K562 (cell line): ENCODE measurements around the gene RRP9. TPM values are rescaled to one million over a fixed set of nuclear protein-coding genes. Genes with fewer than 3 reads are reported as not detected.

Experiments
- ATAC-seq: fragments of 200-7000 bp; cut with Tn5 transposase; 3 replicates; pipeline ENCODE4 v1.9.1; 2020; ENCODE audit warnings: moderate library complexity
- BruUV-seq: library from RNA; stranded (reverse); fragments of 400-500 nt; replicated peaks from 2 replicates; lab custom pipeline; 2021; lab: Mats Ljungman, UMichigan
- CTCF ChIA-PET: fragments of 300-600 bp; formaldehyde crosslinking; extraction: SDS; loops from one replicate; lab custom pipeline; 2021; ENCODE audit warnings: low intra/inter-chr PET ratio; lab: Yijun Ruan, JAX
- POLR2A ChIA-PET: fragments of 300-600, 350-650 bp; sonication (Branson Sonifier 250); formaldehyde crosslinking; extraction: SDS; loops from one replicate; lab custom pipeline; 2021; ENCODE audit warnings: antibody characterized with exemption, inconsistent platforms; lab: Yijun Ruan, JAX
- DNase-seq, 4 experiments: peaks; one replicate each; pipeline versions ENCODE4 v3.0.0 to v3.0.0-alpha.2; 2011 to 2018; ENCODE audit warnings: low spot score in 3 of 4, mixed read lengths in 3 of 4; ENCODE audit errors: extremely low read depth in 1 of 4
- FAIRE-seq: peaks from 2 replicates; lab custom pipeline; 2011; peaks lifted over from hg19 to GRCh38; lab: Jason Lieb, UNC
- H2AFZ ChIP-seq: 2 replicates; pipeline ENCODE4 v1.6.0; 2011; ENCODE audit warnings: low read depth, low read length, control low read depth, inconsistent platforms
- H3K27ac ChIP-seq: fragments of 200-600 bp; 3 replicates; pipeline ENCODE4 v1.8.0; 2011; ENCODE audit warnings: low read depth, mild to moderate bottlenecking, control low read depth, inconsistent platforms, low read length, moderate library complexity, mixed read lengths; ENCODE audit errors: extremely low read depth
- H3K27me3 ChIP-seq, 2 experiments: fragments of 300-600 bp in 1 of 2; 2 replicates in 1 of 2; 3 replicates in 1 of 2; pipeline versions ENCODE4 v1.6.0 to v1.8.0; 2011; ENCODE audit warnings: inconsistent platforms in 2 of 2, low read length in 2 of 2, mild to moderate bottlenecking in 1 of 2, mixed read lengths in 1 of 2, moderate library complexity in 1 of 2; ENCODE audit not compliant: control insufficient read depth in 2 of 2, insufficient read depth in 2 of 2
- H3K36me3 ChIP-seq: fragments of 300-600 bp; 3 replicates; pipeline ENCODE4 v1.8.0; 2011; ENCODE audit warnings: mild to moderate bottlenecking, low read length, inconsistent platforms; ENCODE audit not compliant: control insufficient read depth, insufficient read depth
- H3K4me1 ChIP-seq, 2 experiments: fragments of 200-600 bp in 1 of 2; replicated peaks in 1 of 2; 2 replicates in 1 of 2; 3 replicates in 1 of 2; pipeline versions ENCODE4 v1.5.1 to v1.8.0; 2011; ENCODE audit warnings: inconsistent platforms in 2 of 2, low read length in 2 of 2, mild to moderate bottlenecking in 1 of 2, mixed read lengths in 1 of 2, moderate library complexity in 1 of 2; ENCODE audit not compliant: control insufficient read depth in 2 of 2, insufficient read depth in 2 of 2
- H3K4me2 ChIP-seq: 2 replicates; pipeline ENCODE4 v1.6.1; 2011; ENCODE audit warnings: low read length, control low read depth, inconsistent platforms, mixed read lengths; ENCODE audit not compliant: insufficient read depth
- H3K4me3 ChIP-seq: fragments of 200-600 bp; sonication (generic), shearing (Covaris generic); 2 replicates; pipeline ENCODE4 v1.5.1; 2016; ENCODE audit warnings: control low read depth, inconsistent platforms
- H3K79me2 ChIP-seq: fragments of 200-600 bp; 3 replicates; pipeline ENCODE4 v1.8.0; 2011; ENCODE audit warnings: low read length, inconsistent platforms; ENCODE audit not compliant: control insufficient read depth, insufficient read depth
- H3K9ac ChIP-seq, 2 experiments: 2 replicates each; pipeline versions ENCODE4 v1.6.0 to v1.6.1; 2011; ENCODE audit warnings: low read depth in 2 of 2, low read length in 2 of 2, control low read depth in 1 of 2, inconsistent platforms in 1 of 2, mild to moderate bottlenecking in 1 of 2, mixed read lengths in 1 of 2; ENCODE audit not compliant: insufficient read depth in 1 of 2
- H3K9me1 ChIP-seq: one replicate; pipeline ENCODE4 v1.6.0; 2011; ENCODE audit warnings: inconsistent platforms, mild to moderate bottlenecking, low read length, moderate library complexity; ENCODE audit not compliant: control insufficient read depth, insufficient read depth
- H3K9me3 ChIP-seq: replicated peaks from 2 replicates; pipeline ENCODE4 v1.5.1; 2011; ENCODE audit warnings: low read depth, low read length, inconsistent platforms; ENCODE audit not compliant: control insufficient read depth, insufficient read depth
- H4K20me1 ChIP-seq: replicated peaks from 2 replicates; pipeline ENCODE4 v1.6.1; 2011; ENCODE audit warnings: low read length, inconsistent platforms, mixed read lengths; ENCODE audit not compliant: control insufficient read depth, insufficient read depth
- EP300 ChIP-seq: IDR thresholded peaks from 2 replicates; pipeline ENCODE4 v1.6.1; 2012; ENCODE audit warnings: low read length, improper control_type of control experiment
- MCM5 ChIP-seq: fragments of 450-650 bp; IDR thresholded peaks from 2 replicates; pipeline ENCODE4 v1.6.1; 2016; ENCODE audit warnings: low read depth
- TBL1XR1 ChIP-seq, 2 experiments: IDR thresholded peaks; 2 replicates each; pipeline ENCODE4 v1.6.1; 2012; ENCODE audit warnings: improper control_type of control experiment in 2 of 2, low read length in 2 of 2, mild to moderate bottlenecking in 1 of 2
- TCF7L2 ChIP-seq: fragments of 150-350 bp; IDR thresholded peaks from 2 replicates; pipeline ENCODE4 v1.6.1; 2016; ENCODE audit warnings: low read depth, mild to moderate bottlenecking, low read length, moderate library complexity
- WGBS: fragments of 100-300 bp; shearing (Covaris generic); methylation state at CpG from one replicate; pipeline ENCODE4 v1.1.6; 2016; ENCODE audit warnings: low coverage, mixed read lengths; ENCODE audit not compliant: insufficient coverage; ENCODE audit errors: missing lambda C conversion rate; 5-methylcytosine and 5-hydroxymethylcytosine counted together
- in situ Hi-C: fragments of 300-500 bp; cut with MboI; formaldehyde crosslinking; loops from 4 replicates; pipeline ENCODE4 v1.15.0; 2018; ENCODE audit warnings: inconsistent platforms, mixed read lengths
- intact Hi-C: fragments of 100-400 bp; cut with micrococcal nuclease; formaldehyde crosslinking; loops from 2 replicates; pipeline ENCODE4 v1.14.2; 2022
- polyA plus RNA-seq, 8 experiments: library from polyadenylated mRNA; depleted of rRNA in 4 of 8; stranded (reverse) in 5 of 8; unstranded in 3 of 8; fragments of >200 nt; fragmentation: Nextera tagmentation in 2 of 8; fragmentation: Illumina TruSeq in 1 of 8; extraction: Ambion mirVana in 2 of 8; extraction: Trizol in 1 of 8; gene quantifications; 2 replicates each; pipeline versions ENCODE4 v1.2.1 to v1.2.3, GENCODE V29; 2011 to 2014; ENCODE audit warnings: inconsistent platforms in 1 of 8, missing spikeins in 1 of 8
- total RNA-seq, 7 experiments: library from RNA; depleted of rRNA in 6 of 7; stranded (reverse); fragments of >200 nt in 6 of 7; fragmentation: Illumina TruSeq in 2 of 7; extraction: Trizol in 2 of 7; gene quantifications; 2 replicates each; pipeline versions ENCODE4 v1.2.1 to v1.2.3, GENCODE V29; 2011 to 2021; ENCODE audit warnings: low replicate concordance in 1 of 7
- TF ChIP-seq, protein P1 (sequence below): IDR thresholded peaks from 3 replicates; pipeline ENCODE4 v1.6.1; 2011; ENCODE audit warnings: borderline replicate concordance, mild to moderate bottlenecking; ENCODE audit not compliant: insufficient read length, insufficient read depth
- TF ChIP-seq, protein P2 (sequence below): fragments of 450-650 bp; IDR thresholded peaks from 2 replicates; pipeline ENCODE4 v1.6.1; 2014; ENCODE audit warnings: low read depth, mild to moderate bottlenecking, moderate library complexity, borderline replicate concordance
- TF ChIP-seq, protein P3 (sequence below): sonication (generic); formaldehyde crosslinking; IDR thresholded peaks from 2 replicates; pipeline ENCODE4 v1.8.0; 2022; ENCODE audit warnings: missing genetic modification reagents, mild to moderate bottlenecking, borderline replicate concordance

Gene RRP9
- total and polyA plus RNA-seq, 9 of the 15 experiments (the other 6 are each of a cell fraction or from before 2014, with no cell fraction given) = 5.2 to 67.0 (median 45.9) TPM

DNA sequence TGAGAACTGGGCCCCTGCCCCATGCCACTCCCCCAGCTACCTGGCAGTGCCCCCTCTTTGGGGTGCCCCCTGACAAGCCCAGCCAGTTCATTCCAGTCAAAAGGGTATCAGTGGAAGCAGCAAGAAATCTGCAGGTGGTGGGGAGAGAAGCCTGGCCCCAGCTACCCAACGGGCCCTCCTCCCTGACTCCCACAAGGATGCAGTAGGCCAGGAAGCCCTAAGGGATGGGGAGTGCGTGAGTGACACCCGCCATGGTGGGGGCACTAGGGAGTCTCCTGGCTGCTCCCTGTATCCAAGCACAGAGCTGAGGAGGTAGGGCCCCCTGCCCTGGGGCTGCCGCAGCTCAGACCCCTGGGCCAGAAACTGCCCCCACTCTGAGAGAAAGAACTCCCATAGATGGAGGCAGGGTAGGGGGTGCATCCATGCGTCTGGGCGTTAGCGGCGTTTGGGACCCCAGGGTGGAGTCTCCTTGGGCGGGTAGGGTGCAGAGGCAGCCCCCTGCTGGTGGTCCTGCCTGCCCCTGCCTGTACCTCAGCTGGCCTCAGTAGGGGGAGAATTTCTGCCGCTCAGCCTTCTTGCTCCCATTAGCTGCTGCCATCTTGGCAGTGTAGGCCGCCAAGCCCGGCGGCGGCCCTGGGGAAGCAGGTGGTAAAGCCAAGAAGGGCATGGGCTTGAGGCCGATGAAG is 16.0 kb upstream of the RRP9 start:
- H3K4me1 ChIP-seq = peaks cover 0 to 14% of the 10 kb centered on the region in 2 experiments; a peak in 2 of 5 replicates
- 66% methylated on average over 10 of the region's 15 CpGs for WGBS
- no peaks in the 10 kb centered on the region for H3K79me2 ChIP-seq
- intact Hi-C loops (no loop called here), in situ Hi-C loops (no loop called here)
- H3K9me3 ChIP-seq = no peaks in the 10 kb centered on the region
- H3K27ac ChIP-seq = no peak overlapping the region
- POLR2A ChIA-PET = interaction anchor here (0.5 to 0.9 kb wide), 3 partner anchors 16 to 176 kb away, joined by 3 to 4 read pairs (median 3); partner anchors contain the start of gene RRP9
- CTCF ChIA-PET = no interaction called here
- no peak overlapping the region for H2AFZ ChIP-seq
- H3K9me1 ChIP-seq = no peaks in the 10 kb centered on the region
- H3K27me3 ChIP-seq = peaks cover 0 to 16% of the 10 kb centered on the region in 2 experiments; a peak in 2 of 5 replicates
- ATAC-seq (no peak), DNase-seq (no peak), FAIRE-seq (no peak)
- no peak overlapping the region for H3K4me2 ChIP-seq
- no peaks in the 10 kb centered on the region for H3K36me3 ChIP-seq
- 0 out of 4 replicates have a peak overlapping the region, but pooled peaks of 1 of the 2 experiments have one; percentile 9 for H3K9ac ChIP-seq
- H3K4me3 ChIP-seq = no peak overlapping the region
- 0 out of 2 replicates have a peak, but pooled peaks cover 6% of the 10 kb centered on the region for H4K20me1 ChIP-seq
- no TSS peak for BruUV-seq
- TF ChIP-seq, protein P1, sequence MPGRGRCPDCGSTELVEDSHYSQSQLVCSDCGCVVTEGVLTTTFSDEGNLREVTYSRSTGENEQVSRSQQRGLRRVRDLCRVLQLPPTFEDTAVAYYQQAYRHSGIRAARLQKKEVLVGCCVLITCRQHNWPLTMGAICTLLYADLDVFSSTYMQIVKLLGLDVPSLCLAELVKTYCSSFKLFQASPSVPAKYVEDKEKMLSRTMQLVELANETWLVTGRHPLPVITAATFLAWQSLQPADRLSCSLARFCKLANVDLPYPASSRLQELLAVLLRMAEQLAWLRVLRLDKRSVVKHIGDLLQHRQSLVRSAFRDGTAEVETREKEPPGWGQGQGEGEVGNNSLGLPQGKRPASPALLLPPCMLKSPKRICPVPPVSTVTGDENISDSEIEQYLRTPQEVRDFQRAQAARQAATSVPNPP = no peak
- TF ChIP-seq EP300 (no peak), TBL1XR1 (IDR thresholded peaks at IDR 0.05; ENCODE audit: low read length in 2 of 2) (no peak), MCM5 (no peak), TCF7L2 (no peak)
- TF ChIP-seq, protein P2, sequence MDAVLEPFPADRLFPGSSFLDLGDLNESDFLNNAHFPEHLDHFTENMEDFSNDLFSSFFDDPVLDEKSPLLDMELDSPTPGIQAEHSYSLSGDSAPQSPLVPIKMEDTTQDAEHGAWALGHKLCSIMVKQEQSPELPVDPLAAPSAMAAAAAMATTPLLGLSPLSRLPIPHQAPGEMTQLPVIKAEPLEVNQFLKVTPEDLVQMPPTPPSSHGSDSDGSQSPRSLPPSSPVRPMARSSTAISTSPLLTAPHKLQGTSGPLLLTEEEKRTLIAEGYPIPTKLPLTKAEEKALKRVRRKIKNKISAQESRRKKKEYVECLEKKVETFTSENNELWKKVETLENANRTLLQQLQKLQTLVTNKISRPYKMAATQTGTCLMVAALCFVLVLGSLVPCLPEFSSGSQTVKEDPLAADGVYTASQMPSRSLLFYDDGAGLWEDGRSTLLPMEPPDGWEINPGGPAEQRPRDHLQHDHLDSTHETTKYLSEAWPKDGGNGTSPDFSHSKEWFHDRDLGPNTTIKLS = no peak
- TF ChIP-seq, protein P3, sequence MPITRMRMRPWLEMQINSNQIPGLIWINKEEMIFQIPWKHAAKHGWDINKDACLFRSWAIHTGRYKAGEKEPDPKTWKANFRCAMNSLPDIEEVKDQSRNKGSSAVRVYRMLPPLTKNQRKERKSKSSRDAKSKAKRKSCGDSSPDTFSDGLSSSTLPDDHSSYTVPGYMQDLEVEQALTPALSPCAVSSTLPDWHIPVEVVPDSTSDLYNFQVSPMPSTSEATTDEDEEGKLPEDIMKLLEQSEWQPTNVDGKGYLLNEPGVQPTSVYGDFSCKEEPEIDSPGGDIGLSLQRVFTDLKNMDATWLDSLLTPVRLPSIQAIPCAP = no peak
